ENCODE data around the gene COLGALT1.

- TF ChIP-seq POLR2AphosphoS5 (IDR thresholded peaks at IDR 0.05) (no peak), POLR2A (IDR thresholded peaks at IDR 0.05) (no peak)
- TF ChIP-seq, protein P1, sequence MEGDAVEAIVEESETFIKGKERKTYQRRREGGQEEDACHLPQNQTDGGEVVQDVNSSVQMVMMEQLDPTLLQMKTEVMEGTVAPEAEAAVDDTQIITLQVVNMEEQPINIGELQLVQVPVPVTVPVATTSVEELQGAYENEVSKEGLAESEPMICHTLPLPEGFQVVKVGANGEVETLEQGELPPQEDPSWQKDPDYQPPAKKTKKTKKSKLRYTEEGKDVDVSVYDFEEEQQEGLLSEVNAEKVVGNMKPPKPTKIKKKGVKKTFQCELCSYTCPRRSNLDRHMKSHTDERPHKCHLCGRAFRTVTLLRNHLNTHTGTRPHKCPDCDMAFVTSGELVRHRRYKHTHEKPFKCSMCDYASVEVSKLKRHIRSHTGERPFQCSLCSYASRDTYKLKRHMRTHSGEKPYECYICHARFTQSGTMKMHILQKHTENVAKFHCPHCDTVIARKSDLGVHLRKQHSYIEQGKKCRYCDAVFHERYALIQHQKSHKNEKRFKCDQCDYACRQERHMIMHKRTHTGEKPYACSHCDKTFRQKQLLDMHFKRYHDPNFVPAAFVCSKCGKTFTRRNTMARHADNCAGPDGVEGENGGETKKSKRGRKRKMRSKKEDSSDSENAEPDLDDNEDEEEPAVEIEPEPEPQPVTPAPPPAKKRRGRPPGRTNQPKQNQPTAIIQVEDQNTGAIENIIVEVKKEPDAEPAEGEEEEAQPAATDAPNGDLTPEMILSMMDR (IDR thresholded peaks at IDR 0.05): no peak
Observed at GRCh38 chr19:17616686-17616960, 61.2 kb downstream of the COLGALT1 start.

All from transverse colon (tissue), 4 donors.